Ovary (tissue), 3 donors: ENCODE measurements around the gene TRAK2.

Experiments
- EP300 ChIP-seq: sonication (generic); formaldehyde crosslinking; IDR thresholded peaks from one replicate; pipeline ENCODE4 v1.6.1; 2017; ENCODE audit warnings: antibody characterized with exemption
- POLR2A ChIP-seq: fragments of 450-650 bp; IDR thresholded peaks from one replicate; pipeline ENCODE4 v1.6.1; 2017; ENCODE audit warnings: antibody characterized with exemption, mild to moderate bottlenecking, moderate library complexity
- TF ChIP-seq, protein P1 (sequence below), 3 donors: fragments of 450-650 bp in 2 of 3; fragments of 200-600 bp in 1 of 3; IDR thresholded peaks; one replicate each; pipeline versions ENCODE4 v1.5.1 to v1.8.0; 2016 to 2022; ENCODE audit warnings: antibody characterized with exemption in 3 of 3, mild to moderate bottlenecking in 1 of 3
- donor health status: DM: no; HTN: no; CAD: no.

DNA sequence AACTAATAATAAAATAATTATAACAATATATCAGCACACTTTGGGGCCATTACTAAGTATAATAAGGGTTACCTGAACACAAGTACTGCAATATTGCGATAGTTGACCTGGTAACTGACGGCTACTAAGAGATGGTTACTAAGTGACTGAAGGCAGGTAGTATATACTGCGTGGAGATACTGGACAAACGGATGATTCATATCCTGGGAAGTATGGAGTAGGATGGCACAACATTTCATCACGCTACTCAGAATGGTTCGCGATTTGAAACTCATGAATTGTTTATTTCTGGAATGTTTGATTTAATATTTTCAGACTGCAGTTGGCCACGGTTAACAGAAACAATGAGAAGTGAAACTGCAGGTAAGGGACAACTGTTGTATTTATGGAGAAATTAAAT, 54.7 kb downstream of the TRAK2 start:
- TF ChIP-seq, protein P1, sequence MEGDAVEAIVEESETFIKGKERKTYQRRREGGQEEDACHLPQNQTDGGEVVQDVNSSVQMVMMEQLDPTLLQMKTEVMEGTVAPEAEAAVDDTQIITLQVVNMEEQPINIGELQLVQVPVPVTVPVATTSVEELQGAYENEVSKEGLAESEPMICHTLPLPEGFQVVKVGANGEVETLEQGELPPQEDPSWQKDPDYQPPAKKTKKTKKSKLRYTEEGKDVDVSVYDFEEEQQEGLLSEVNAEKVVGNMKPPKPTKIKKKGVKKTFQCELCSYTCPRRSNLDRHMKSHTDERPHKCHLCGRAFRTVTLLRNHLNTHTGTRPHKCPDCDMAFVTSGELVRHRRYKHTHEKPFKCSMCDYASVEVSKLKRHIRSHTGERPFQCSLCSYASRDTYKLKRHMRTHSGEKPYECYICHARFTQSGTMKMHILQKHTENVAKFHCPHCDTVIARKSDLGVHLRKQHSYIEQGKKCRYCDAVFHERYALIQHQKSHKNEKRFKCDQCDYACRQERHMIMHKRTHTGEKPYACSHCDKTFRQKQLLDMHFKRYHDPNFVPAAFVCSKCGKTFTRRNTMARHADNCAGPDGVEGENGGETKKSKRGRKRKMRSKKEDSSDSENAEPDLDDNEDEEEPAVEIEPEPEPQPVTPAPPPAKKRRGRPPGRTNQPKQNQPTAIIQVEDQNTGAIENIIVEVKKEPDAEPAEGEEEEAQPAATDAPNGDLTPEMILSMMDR (IDR thresholded peaks at IDR 0.05), result no peak
- TF ChIP-seq POLR2A, result no peak
- no peak for TF ChIP-seq EP300
